GM18526 (cell line): ENCODE measurements around the gene POLD3.

Experiments used
- POLR2A ChIP-seq: IDR thresholded peaks from 3 replicates; pipeline ENCODE4 v1.6.1; 2011; ENCODE audit not compliant: insufficient read length; ENCODE audit errors: extremely low read depth

Gene POLD3

DNA sequence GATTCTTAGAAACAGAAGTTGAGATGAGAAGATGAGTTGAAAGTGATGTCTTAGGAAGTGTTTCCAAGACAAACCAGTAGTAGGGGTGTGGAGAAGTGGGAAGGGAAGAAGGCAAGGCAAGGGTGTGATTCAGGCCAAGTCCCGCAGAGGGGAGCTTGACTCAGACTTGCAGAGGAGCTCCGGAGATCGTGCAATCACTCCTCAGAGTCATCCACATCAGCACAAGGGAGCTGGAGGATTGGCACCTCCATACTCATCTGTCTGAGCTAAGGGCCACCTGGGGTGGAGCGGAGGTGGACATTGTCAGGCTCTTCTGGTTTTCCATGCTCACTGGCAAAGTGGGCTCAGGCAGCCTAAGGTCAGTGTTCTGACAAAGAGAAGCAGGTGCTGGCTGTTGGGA, 94.4 kb downstream of the POLD3 start:
- no peak for TF ChIP-seq POLR2A

- TF ChIP-seq POLR2A, result no peak
These were observed 95.0 kb downstream of the POLD3 start for GRCh38 chr11:74687237-74688023.

GRCh38 chr11:74689666-74690065, 97.3 kb downstream of the POLD3 start:
- TF ChIP-seq POLR2A, result no peak

GRCh38 chr11:74691755-74692154, 99.4 kb downstream of the POLD3 start:
- TF ChIP-seq POLR2A, result no peak
